GM12878 (cell line): ENCODE data around the gene GALNT18. TPM values are rescaled to one million over a fixed set of nuclear protein-coding genes. Genes with fewer than 3 reads are reported as not detected.

Experiments
- ATAC-seq: fragments of 200-7000 bp; cut with Tn5 transposase; 3 replicates; pipeline ENCODE4 v1.9.1; 2020; ENCODE audit warnings: mild to moderate bottlenecking, moderate library complexity
- BruUV-seq: library from RNA; stranded (reverse); fragments of 400-500 nt; replicated peaks from 2 replicates; lab custom pipeline; 2021; lab: Mats Ljungman, UMichigan
- CTCF ChIA-PET: fragments of 300-600 bp; sonication (Branson Sonifier 250); formaldehyde crosslinking; extraction: SDS; loops from one replicate; lab custom pipeline; 2021; ENCODE audit warnings: inconsistent platforms; lab: Yijun Ruan, JAX
- POLR2A ChIA-PET: fragments of 350-600 bp; formaldehyde crosslinking; extraction: SDS; loops from one replicate; lab custom pipeline; 2021; ENCODE audit warnings: inconsistent platforms; lab: Charles Lee
- RAD21 ChIA-PET: fragments of 300-600 bp; sonication (Branson Sonifier 250); formaldehyde crosslinking; loops from one replicate; lab custom pipeline; 2023; ENCODE audit warnings: antibody characterized with exemption; ENCODE audit not compliant: unreplicated experiment; lab: Charles Lee
- SMC1A ChIA-PET: fragments of 300-600 bp; sonication (Branson Sonifier 250); formaldehyde crosslinking; loops from one replicate; lab custom pipeline; 2023; ENCODE audit not compliant: unreplicated experiment, uncharacterized antibody; lab: Charles Lee
- DNase-seq: peaks from one replicate; pipeline ENCODE4 v3.0.0-alpha.2; 2011; ENCODE audit warnings: low read depth, low spot score
- FAIRE-seq: peaks from 3 replicates; lab custom pipeline; 2011; peaks lifted over from hg19 to GRCh38; lab: Jason Lieb, UNC
- H2AFZ ChIP-seq: 2 replicates; pipeline ENCODE4 v1.6.0; 2011; ENCODE audit warnings: low read depth, low read length, control low read depth; ENCODE audit not compliant: control insufficient read depth
- H3K27ac ChIP-seq: 2 replicates; pipeline ENCODE4 v1.5.1; 2011; ENCODE audit warnings: control low read depth; ENCODE audit not compliant: control insufficient read depth, insufficient read depth
- H3K27me3 ChIP-seq, 2 experiments: replicated peaks in 1 of 2; 2 replicates each; pipeline versions ENCODE4 v1.6.0 to v1.6.1; 2011; ENCODE audit warnings: low read length in 1 of 2; ENCODE audit not compliant: control insufficient read depth in 2 of 2, insufficient read depth in 2 of 2
- H3K36me3 ChIP-seq, 2 experiments: 2 replicates each; pipeline ENCODE4 v1.5.1; 2011; ENCODE audit warnings: low read length in 1 of 2; ENCODE audit not compliant: control insufficient read depth in 2 of 2, insufficient read depth in 2 of 2
- H3K4me1 ChIP-seq: 2 replicates; pipeline ENCODE4 v1.6.1; 2011; ENCODE audit warnings: mild to moderate bottlenecking, low read length, moderate library complexity, mixed read lengths; ENCODE audit not compliant: control insufficient read depth, insufficient read depth
- H3K4me2 ChIP-seq: 2 replicates; pipeline ENCODE4 v1.6.0; 2011; ENCODE audit warnings: control low read depth; ENCODE audit not compliant: control insufficient read depth, insufficient read depth
- H3K4me3 ChIP-seq: fragments of 200-600 bp; sonication (generic); 2 replicates; pipeline ENCODE4 v1.5.1; 2016
- H3K79me2 ChIP-seq: 2 replicates; pipeline ENCODE4 v1.6.0; 2011; ENCODE audit warnings: low read length; ENCODE audit not compliant: control insufficient read depth, insufficient read depth
- H3K9ac ChIP-seq: 2 replicates; pipeline ENCODE4 v1.8.0; 2011; ENCODE audit warnings: low read length, control low read depth, mixed read lengths; ENCODE audit not compliant: control insufficient read depth, insufficient read depth
- H3K9me3 ChIP-seq: replicated peaks from 3 replicates; pipeline ENCODE4 v1.5.1; 2011; ENCODE audit warnings: mild to moderate bottlenecking, low read length; ENCODE audit not compliant: control insufficient read depth, insufficient read depth
- H4K20me1 ChIP-seq: 2 replicates; pipeline ENCODE4 v1.6.0; 2011; ENCODE audit not compliant: control insufficient read depth, insufficient read depth
- FOS ChIP-seq: IDR thresholded peaks from 3 replicates; pipeline ENCODE4 v1.6.1; 2011; ENCODE audit warnings: borderline replicate concordance; ENCODE audit not compliant: insufficient read length; ENCODE audit errors: extremely low read depth
- IRF3 ChIP-seq: fragments of 450-650 bp; IDR thresholded peaks from 2 replicates; pipeline ENCODE4 v1.6.1; 2014; ENCODE audit warnings: mild to moderate bottlenecking
- IRF5 ChIP-seq: fragments of 450-650 bp; IDR thresholded peaks from 2 replicates; pipeline ENCODE4 v1.6.1; 2017; ENCODE audit warnings: borderline replicate concordance
- MYC ChIP-seq: IDR thresholded peaks from 2 replicates; pipeline ENCODE4 v1.6.1; 2011; ENCODE audit warnings: mild to moderate bottlenecking, low read length, moderate library complexity, inconsistent platforms; ENCODE audit not compliant: insufficient read depth, insufficient replicate concordance, insufficient read length, severe bottlenecking
- PBX3 ChIP-seq: IDR thresholded peaks from 2 replicates; pipeline ENCODE4 v1.6.1; 2011; ENCODE audit warnings: mild to moderate bottlenecking, low read depth, low read length, moderate library complexity; ENCODE audit not compliant: insufficient replicate concordance
- SRF ChIP-seq, 2 experiments: IDR thresholded peaks; 2 replicates each; pipeline ENCODE4 v1.6.1; 2011; ENCODE audit warnings: low read depth in 2 of 2, low read length in 2 of 2, mild to moderate bottlenecking in 1 of 2, moderate library complexity in 1 of 2
- YBX1 ChIP-seq: fragments of 450-650 bp; IDR thresholded peaks from 2 replicates; pipeline ENCODE4 v1.6.1; 2016; ENCODE audit warnings: antibody characterized with exemption
- ZNF592 ChIP-seq: fragments of 450-650 bp; IDR thresholded peaks from 2 replicates; pipeline ENCODE4 v1.6.1; 2017; ENCODE audit warnings: mild to moderate bottlenecking, moderate library complexity
- WGBS: methylation state at CpG from one replicate; pipeline ENCODE4 v1.1.6; 2016; ENCODE audit warnings: low lambda C conversion rate; ENCODE audit not compliant: insufficient replicate concordance, insufficient coverage; ENCODE audit errors: missing lambda C conversion rate; 5-methylcytosine and 5-hydroxymethylcytosine counted together
- in situ Hi-C: fragments of 300-500 bp; cut with MboI; formaldehyde crosslinking; loops from 9 replicates; pipeline ENCODE4 v1.14.3; 2018; ENCODE audit warnings: mixed read lengths
- intact Hi-C: fragments of 100-400 bp; cut with micrococcal nuclease; formaldehyde crosslinking; loops from one replicate; pipeline ENCODE4 v1.14.2; 2022; ENCODE audit not compliant: unreplicated experiment
- polyA plus RNA-seq, 11 experiments: library from polyadenylated mRNA; depleted of rRNA in 4 of 11; unstranded in 6 of 11; stranded (reverse) in 5 of 11; fragments of >200 nt; fragmentation: Nextera tagmentation in 4 of 11; fragmentation: Illumina TruSeq in 1 of 11; extraction: Ambion mirVana in 4 of 11; extraction: Trizol in 1 of 11; gene quantifications; 1 replicate in 1 of 11; 2 replicates in 10 of 11; pipeline versions ENCODE4 v1.2.1 to v1.2.3, GENCODE V29; 2011 to 2016; ENCODE audit warnings: inconsistent platforms in 2 of 11, missing spikeins in 2 of 11, low read depth in 1 of 11
- total RNA-seq, 4 experiments: library from RNA; depleted of rRNA in 3 of 4; stranded (reverse); fragments of >200 nt in 3 of 4; fragmentation: Illumina TruSeq in 1 of 4; extraction: Trizol in 1 of 4; gene quantifications; 2 replicates each; pipeline versions ENCODE4 v1.2.1 to v1.2.3, GENCODE V29; 2013 to 2021

GALNT18 gene
- total and polyA plus RNA-seq, 10 of the 15 experiments (the other 5 are each of a cell fraction or from before 2014, with no cell fraction given) = 1.2 to 14.2 (median 6.3) TPM

GRCh38 chr11:11290354-11290753, 331.5 kb downstream of the GALNT18 start:
- ATAC-seq (no peak), FAIRE-seq (no peak), DNase-seq (no peak)
- no peak for TF ChIP-seq FOS
- no TSS peak for BruUV-seq
- ChIA-PET POLR2A (no interaction called here), CTCF (interaction anchor here (1.6 kb wide), 1 partner anchor 262 kb away, joined by 4 read pairs; no protein-coding TSS in a partner anchor), RAD21 (no interaction called here), SMC1A (no interaction called here)
- H3K9ac ChIP-seq = no peak overlapping the region
- 71% methylated on average over 4 of the region's 4 CpGs for WGBS
- intact Hi-C loops (no loop called here), in situ Hi-C loops (no loop called here)
- H3K4me3 ChIP-seq = no peak overlapping the region
- H4K20me1 ChIP-seq = no peaks in the 10 kb centered on the region
- no peaks in the 10 kb centered on the region for H3K9me3 ChIP-seq
- no peak overlapping the region for H3K27ac ChIP-seq
- no peaks in the 10 kb centered on the region for H3K79me2 ChIP-seq
- no peaks in the 10 kb centered on the region for H3K27me3 ChIP-seq
- no peaks in the 10 kb centered on the region for H3K4me1 ChIP-seq
- H2AFZ ChIP-seq = no peak overlapping the region
- peaks cover 2 to 3% of the 10 kb centered on the region in 2 experiments; a peak in 1 of 4 replicates for H3K36me3 ChIP-seq
- no peak overlapping the region for H3K4me2 ChIP-seq

GRCh38 chr11:11289669-11290068, 332.1 kb downstream of the GALNT18 start:
- CTCF ChIA-PET = interaction anchor here (1.6 kb wide), 1 partner anchor 261 kb away, joined by 4 read pairs; no protein-coding TSS in a partner anchor
- Histone ChIP-seq H3K9ac (no peak overlapping the region), H4K20me1 (no peaks in the 10 kb centered on the region), H3K27ac (no peak overlapping the region), H3K27me3 (no peaks in the 10 kb centered on the region), H3K4me2 (no peak overlapping the region), H3K79me2 (no peaks in the 10 kb centered on the region), H3K36me3 (peaks cover 2 to 3% of the 10 kb centered on the region in 2 experiments; a peak in 1 of 4 replicates), H2AFZ (no peak overlapping the region), H3K9me3 (no peaks in the 10 kb centered on the region), H3K4me3 (no peak overlapping the region), H3K4me1 (no peaks in the 10 kb centered on the region)
- RAD21 ChIA-PET = no interaction called here
- DNase-seq (no peak), FAIRE-seq (no peak), ATAC-seq (no peak)
- no TSS peak for BruUV-seq
- POLR2A ChIA-PET = no interaction called here
- SMC1A ChIA-PET = no interaction called here
- in situ Hi-C loops = no loop called here
- intact Hi-C loops = no loop called here
- WGBS = 0% methylated on average over 1 of the region's 1 CpG
- TF ChIP-seq ZNF592 (no peak), SRF (IDR thresholded peaks at IDR 0.05; ENCODE audit: low read depth in 2 of 2, low read length in 2 of 2) (no peak), MYC (no peak), IRF3 (no peak), PBX3 (no peak), YBX1 (no peak), IRF5 (no peak)
